RWPE2 (cell line): ENCODE data around the gene SIPA1L2.

Experiments
- ATAC-seq: fragments of 200-7000 bp; cut with Tn5 transposase; 3 replicates; pipeline ENCODE4 v1.9.1; 2021; ENCODE audit warnings: low read depth
- DNase-seq: peaks from one replicate; pipeline ENCODE4 v3.0.0-alpha.2; 2020; ENCODE audit warnings: low spot score
- H3K27ac ChIP-seq: fragments of 450-650 bp; 2 replicates; pipeline ENCODE4 v1.5.1; 2017; ENCODE audit warnings: mild to moderate bottlenecking; ENCODE audit not compliant: poor library complexity, severe bottlenecking
- H3K27me3 ChIP-seq: fragments of 250-450 bp; sonication (Bioruptor Pico); 2 replicates; pipeline ENCODE4 v1.5.1; 2021; ENCODE audit warnings: mild to moderate bottlenecking, moderate library complexity; ENCODE audit not compliant: insufficient read depth, poor library complexity, severe bottlenecking
- H3K36me3 ChIP-seq: fragments of 250-450 bp; sonication (Bioruptor Pico); 2 replicates; pipeline ENCODE4 v1.5.1; 2020; ENCODE audit warnings: low read depth, mild to moderate bottlenecking, moderate library complexity
- H3K4me1 ChIP-seq: fragments of 250-450 bp; sonication (Bioruptor Pico); 2 replicates; pipeline ENCODE4 v1.5.1; 2021; ENCODE audit warnings: mild to moderate bottlenecking, moderate library complexity; ENCODE audit not compliant: insufficient read depth, poor library complexity, severe bottlenecking
- H3K4me3 ChIP-seq: fragments of 250-450 bp; sonication (Bioruptor Pico); 2 replicates; pipeline ENCODE4 v1.5.1; 2021; ENCODE audit warnings: mild to moderate bottlenecking, moderate library complexity; ENCODE audit not compliant: severe bottlenecking
- H3K9me3 ChIP-seq: fragments of 250-450 bp; sonication (Bioruptor Pico); 2 replicates; pipeline ENCODE4 v1.5.1; 2021; ENCODE audit warnings: mild to moderate bottlenecking, moderate library complexity; ENCODE audit not compliant: severe bottlenecking
- CTCF ChIP-seq: fragments of 450-650 bp; IDR thresholded peaks from one replicate; pipeline ENCODE4 v1.5.1; 2017; ENCODE audit warnings: mild to moderate bottlenecking, moderate library complexity; ENCODE audit not compliant: poor library complexity, severe bottlenecking

Gene SIPA1L2

GRCh38 chr1:232630047-232630893, at the start of gene SIPA1L2:
Gene SIPA1L2, minus strand, starts transcription at chr1:232630133. Its CDS starts 114,794 bp downstream, at chr1:232515339.
- DNase-seq (peak; percentile 77), ATAC-seq (peak; percentile 92)
- Histone ChIP-seq H3K9me3 (no peaks in the 10 kb centered on the region), H3K27me3 (no peaks in the 10 kb centered on the region), H3K36me3 (no peaks in the 10 kb centered on the region), H3K4me3 (peak within 1 kb of the TSS; percentile 71), H3K27ac (no peak within 1 kb of the TSS), H3K4me1 (peaks cover 9% of the 10 kb centered on the region)
- peak; percentile 61 for TF ChIP-seq CTCF

GRCh38 chr1:232678185-232678886, 48.4 kb upstream of the SIPA1L2 start:
- Histone ChIP-seq H3K9me3 (no peaks in the 10 kb centered on the region), H3K4me1 (peaks cover 5% of the 10 kb centered on the region), H3K4me3 (no peak overlapping the region), H3K27me3 (no peaks in the 10 kb centered on the region), H3K36me3 (no peaks in the 10 kb centered on the region), H3K27ac (no peak overlapping the region)
- peak; percentile 94 for ATAC-seq
- no peak for TF ChIP-seq CTCF
- DNase-seq: no peak

- Histone ChIP-seq H3K36me3 (no peaks in the 10 kb centered on the region), H3K4me3 (no peak overlapping the region), H3K27me3 (no peaks in the 10 kb centered on the region), H3K27ac (no peak overlapping the region), H3K9me3 (no peaks in the 10 kb centered on the region), H3K4me1 (peaks cover 5% of the 10 kb centered on the region)
- ATAC-seq: no peak
- no peak for DNase-seq
- TF ChIP-seq CTCF: no peak
These were observed 46.4 kb upstream of the SIPA1L2 start for GRCh38 chr1:232676307-232676706.

GRCh38 chr1:232675898-232676297, 46.0 kb upstream of the SIPA1L2 start:
- H3K27ac ChIP-seq: no peak overlapping the region
- DNase-seq (no peak), ATAC-seq (no peak)
- no peaks in the 10 kb centered on the region for H3K36me3 ChIP-seq
- peaks cover 5% of the 10 kb centered on the region for H3K4me1 ChIP-seq
- H3K27me3 ChIP-seq: no peaks in the 10 kb centered on the region
- TF ChIP-seq CTCF: no peak
- H3K4me3 ChIP-seq: no peak overlapping the region
- no peaks in the 10 kb centered on the region for H3K9me3 ChIP-seq
